OCI-LY3 (cell line): ENCODE data around the gene GATA5.

Experiments
- H2AFZ ChIP-seq: fragments of 200-600, 300-600 bp; shearing (Covaris generic); 2 replicates; pipeline ENCODE4 v1.6.0; 2014; ENCODE audit warnings: antibody characterized with exemption, low read depth, low read length
- H3K27ac ChIP-seq: fragments of 200-600, 300-600 bp; sonication (generic); 2 replicates; pipeline ENCODE4 v1.5.1; 2014; ENCODE audit warnings: mild to moderate bottlenecking, low read length, moderate library complexity, mixed read lengths
- H3K27me3 ChIP-seq: fragments of 200-600, 300-600 bp; sonication (generic); 2 replicates; pipeline ENCODE4 v1.6.1; 2014; ENCODE audit warnings: low read depth, low read length, mixed read lengths
- H3K36me3 ChIP-seq: fragments of 200-600, 300-600 bp; sonication (generic); replicated peaks from 2 replicates; pipeline ENCODE3; 2014; ENCODE audit warnings: low read depth, low read length, mixed read lengths
- H3K4me1 ChIP-seq: fragments of 300-600, 200-600 bp; sonication (generic); 2 replicates; pipeline ENCODE4 v1.6.1; 2014; ENCODE audit warnings: low read length, mixed read lengths
- H3K4me2 ChIP-seq: fragments of 200-600, 300-600 bp; sonication (generic); 2 replicates; pipeline ENCODE4 v1.6.1; 2014; ENCODE audit warnings: low read length, mixed read lengths
- H3K4me3 ChIP-seq: fragments of 300-600, 200-600 bp; sonication (generic); 2 replicates; pipeline ENCODE4 v1.5.1; 2014; ENCODE audit warnings: antibody characterized with exemption, mild to moderate bottlenecking, low read length, moderate library complexity
- H3K79me2 ChIP-seq: fragments of 300-600, 200-600 bp; shearing (Covaris generic); 2 replicates; pipeline ENCODE4 v1.6.1; 2014; ENCODE audit warnings: mild to moderate bottlenecking, low read length, mixed read lengths
- H3K9ac ChIP-seq: fragments of 300-600, 200-600 bp; shearing (Covaris generic); 2 replicates; pipeline ENCODE4 v1.6.0; 2014; ENCODE audit warnings: mild to moderate bottlenecking, low read length, moderate library complexity
- H3K9me3 ChIP-seq: fragments of 200-600, 300-600 bp; shearing (Covaris generic); 2 replicates; pipeline ENCODE4 v1.6.1; 2014; ENCODE audit warnings: low read length, mixed read lengths; ENCODE audit not compliant: insufficient read depth
- H4K20me1 ChIP-seq: fragments of 200-600, 300-600 bp; sonication (generic); 2 replicates; pipeline ENCODE4 v1.6.1; 2016; ENCODE audit warnings: low read length, mixed read lengths; ENCODE audit not compliant: insufficient read depth
- EZH2phosphoT487 ChIP-seq: fragments of 200-600 bp; shearing (Covaris generic); IDR thresholded peaks from 2 replicates; pipeline ENCODE4 v1.6.1; 2018; ENCODE audit warnings: antibody characterized with exemption, mixed run types, low read depth
- TF ChIP-seq, protein P1 (sequence below): fragments of 200-600, 300-600 bp; sonication (generic); IDR thresholded peaks from 2 replicates; pipeline ENCODE4 v1.5.1; 2014; ENCODE audit warnings: antibody characterized with exemption, low read length, low read depth

GATA5 gene, protein sequence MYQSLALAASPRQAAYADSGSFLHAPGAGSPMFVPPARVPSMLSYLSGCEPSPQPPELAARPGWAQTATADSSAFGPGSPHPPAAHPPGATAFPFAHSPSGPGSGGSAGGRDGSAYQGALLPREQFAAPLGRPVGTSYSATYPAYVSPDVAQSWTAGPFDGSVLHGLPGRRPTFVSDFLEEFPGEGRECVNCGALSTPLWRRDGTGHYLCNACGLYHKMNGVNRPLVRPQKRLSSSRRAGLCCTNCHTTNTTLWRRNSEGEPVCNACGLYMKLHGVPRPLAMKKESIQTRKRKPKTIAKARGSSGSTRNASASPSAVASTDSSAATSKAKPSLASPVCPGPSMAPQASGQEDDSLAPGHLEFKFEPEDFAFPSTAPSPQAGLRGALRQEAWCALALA

GRCh38 chr20:62475772-62476055 lies at the start of gene GATA5:
Gene GATA5, minus strand, starts transcription at chr20:62475995. Its CDS starts 474 bp downstream, at chr20:62475521.
- Histone ChIP-seq H3K27ac (no peak within 1 kb of the TSS), H3K9ac (no peak within 1 kb of the TSS), H3K4me2 (no peak within 1 kb of the TSS), H2AFZ (no peak within 1 kb of the TSS), H3K36me3 (no peaks in the 10 kb centered on the region), H3K9me3 (no peaks in the 10 kb centered on the region), H3K27me3 (peaks cover 15% of the 10 kb centered on the region; the same call in 1 of the 2 replicates), H3K79me2 (no peaks in the 10 kb centered on the region), H4K20me1 (no peaks in the 10 kb centered on the region), H3K4me1 (peaks cover 6% of the 10 kb centered on the region), H3K4me3 (no peak within 1 kb of the TSS)
- TF ChIP-seq EZH2phosphoT487, result no peak
- TF ChIP-seq, protein P1, sequence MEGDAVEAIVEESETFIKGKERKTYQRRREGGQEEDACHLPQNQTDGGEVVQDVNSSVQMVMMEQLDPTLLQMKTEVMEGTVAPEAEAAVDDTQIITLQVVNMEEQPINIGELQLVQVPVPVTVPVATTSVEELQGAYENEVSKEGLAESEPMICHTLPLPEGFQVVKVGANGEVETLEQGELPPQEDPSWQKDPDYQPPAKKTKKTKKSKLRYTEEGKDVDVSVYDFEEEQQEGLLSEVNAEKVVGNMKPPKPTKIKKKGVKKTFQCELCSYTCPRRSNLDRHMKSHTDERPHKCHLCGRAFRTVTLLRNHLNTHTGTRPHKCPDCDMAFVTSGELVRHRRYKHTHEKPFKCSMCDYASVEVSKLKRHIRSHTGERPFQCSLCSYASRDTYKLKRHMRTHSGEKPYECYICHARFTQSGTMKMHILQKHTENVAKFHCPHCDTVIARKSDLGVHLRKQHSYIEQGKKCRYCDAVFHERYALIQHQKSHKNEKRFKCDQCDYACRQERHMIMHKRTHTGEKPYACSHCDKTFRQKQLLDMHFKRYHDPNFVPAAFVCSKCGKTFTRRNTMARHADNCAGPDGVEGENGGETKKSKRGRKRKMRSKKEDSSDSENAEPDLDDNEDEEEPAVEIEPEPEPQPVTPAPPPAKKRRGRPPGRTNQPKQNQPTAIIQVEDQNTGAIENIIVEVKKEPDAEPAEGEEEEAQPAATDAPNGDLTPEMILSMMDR, result no peak

DNA sequence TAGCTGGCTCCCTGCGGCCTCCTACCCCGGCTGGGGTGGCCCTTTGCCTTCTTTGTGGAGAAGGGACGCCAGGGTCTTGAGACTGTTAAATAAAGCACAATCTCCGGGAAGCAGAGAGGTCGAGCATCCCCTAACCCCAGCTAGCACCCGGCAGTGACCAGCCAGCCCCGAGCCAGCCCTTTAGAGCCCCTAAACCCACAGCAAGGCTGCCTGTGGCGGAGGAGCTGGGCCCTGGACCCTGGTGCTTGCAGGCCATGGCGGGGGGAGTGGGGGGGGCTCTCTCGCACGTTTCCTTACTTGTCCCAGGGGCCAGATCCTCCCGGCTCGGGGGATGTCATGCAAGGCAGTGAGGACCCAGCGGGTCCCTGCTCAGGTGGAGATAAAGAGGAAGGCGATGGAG lies 49.2 kb upstream of the GATA5 start:
- Histone ChIP-seq H3K27ac (no peak overlapping the region), H3K27me3 (peaks cover 16% of the 10 kb centered on the region), H3K4me2 (no peak overlapping the region), H3K9me3 (no peaks in the 10 kb centered on the region), H3K79me2 (no peaks in the 10 kb centered on the region), H3K4me1 (no peaks in the 10 kb centered on the region), H3K9ac (no peak overlapping the region), H3K4me3 (no peak overlapping the region), H2AFZ (no peak overlapping the region), H4K20me1 (no peaks in the 10 kb centered on the region), H3K36me3 (no peaks in the 10 kb centered on the region)
- TF ChIP-seq, protein P1, result no peak
- TF ChIP-seq EZH2phosphoT487, result no peak

- Histone ChIP-seq H3K4me2 (no peak overlapping the region), H3K27ac (no peak overlapping the region), H3K4me3 (no peak overlapping the region), H3K9ac (no peak overlapping the region), H2AFZ (no peak overlapping the region), H3K79me2 (no peaks in the 10 kb centered on the region), H3K4me1 (no peaks in the 10 kb centered on the region), H3K27me3 (peaks cover 16% of the 10 kb centered on the region), H4K20me1 (no peaks in the 10 kb centered on the region), H3K36me3 (no peaks in the 10 kb centered on the region), H3K9me3 (no peaks in the 10 kb centered on the region)
- TF ChIP-seq, protein P1, result no peak
- no peak for TF ChIP-seq EZH2phosphoT487
These were observed 48.7 kb upstream of the GATA5 start for GRCh38 chr20:62524505-62524911.

DNA sequence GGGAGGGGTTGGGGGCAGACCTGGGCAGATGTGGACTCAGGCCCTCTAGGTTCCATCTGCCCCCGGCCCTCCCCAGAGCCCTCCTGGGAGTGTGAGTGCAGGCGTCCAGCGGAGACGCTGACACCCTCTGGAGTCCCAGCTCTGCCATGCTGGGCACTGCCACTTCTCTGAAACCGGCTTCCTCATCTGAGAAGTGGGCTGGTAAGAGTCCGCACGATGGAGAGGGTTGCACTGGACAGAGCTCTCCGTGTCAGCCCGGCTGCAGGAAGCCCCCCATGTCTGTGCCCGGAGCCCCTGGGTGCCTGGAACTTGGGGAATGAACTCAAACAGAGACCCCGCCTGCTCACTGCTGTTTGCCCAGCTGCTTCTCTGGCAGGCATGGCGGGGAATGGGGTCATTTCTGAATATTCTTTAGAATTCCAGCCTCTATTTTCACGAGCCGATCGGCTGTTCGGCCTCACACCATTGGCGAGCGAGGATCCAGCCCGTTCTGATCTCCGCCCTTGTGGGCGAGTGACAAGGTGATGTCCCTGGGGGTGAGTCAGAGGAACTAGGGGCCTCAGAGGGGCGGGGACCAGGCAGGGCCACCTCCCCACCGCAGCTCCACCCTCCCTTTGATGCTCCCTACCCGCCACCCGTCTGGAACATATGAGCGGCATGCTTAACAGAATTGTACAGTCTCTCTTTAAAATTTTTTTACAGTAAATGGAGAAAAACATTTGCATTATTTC lies 47.8 kb upstream of the GATA5 start:
- no peaks in the 10 kb centered on the region for H4K20me1 ChIP-seq
- no peak overlapping the region for H3K27ac ChIP-seq
- H3K4me1 ChIP-seq, result no peaks in the 10 kb centered on the region
- TF ChIP-seq EZH2phosphoT487, result no peak
- TF ChIP-seq, protein P1, result no peak
- H3K4me3 ChIP-seq, result no peak overlapping the region
- no peaks in the 10 kb centered on the region for H3K36me3 ChIP-seq
- H3K4me2 ChIP-seq, result no peak overlapping the region
- no peaks in the 10 kb centered on the region for H3K79me2 ChIP-seq
- no peak overlapping the region for H2AFZ ChIP-seq
- no peaks in the 10 kb centered on the region for H3K9me3 ChIP-seq
- no peak overlapping the region for H3K9ac ChIP-seq
- peaks cover 16% of the 10 kb centered on the region for H3K27me3 ChIP-seq
